Caki2 (cell line): ENCODE data around the gene NAALADL2. TPM values are rescaled to one million over a fixed set of nuclear protein-coding genes. Genes with fewer than 3 reads are reported as not detected.
"Not testable (repeated sequence)": the region's sequence is repeated elsewhere in the genome, so short reads cannot be mapped to it uniquely, and the experiment has no call there.

ENCODE experiments used
- DNase-seq: peaks from one replicate; pipeline ENCODE4 v3.0.0-alpha.2; 2015; ENCODE audit warnings: low read depth
- in situ Hi-C: cut with HindIII; loops from 2 replicates; pipeline ENCODE4 v1.10.0; 2016; ENCODE audit warnings: low sequenced_read_pairs, low pct_unique_long_range_greater_than_20kb, mixed read lengths
- total RNA-seq: library from RNA; depleted of rRNA; stranded (reverse); fragments of >200 nt; shearing (Covaris generic); gene quantifications from 2 replicates; pipeline ENCODE4 v1.2.3, GENCODE V29; 2014; ENCODE audit warnings: low replicate concordance

Gene NAALADL2
- total RNA-seq, 1 experiment from 2014 or later: 1.3 TPM

- in situ Hi-C loops: no loop called here
- no peak for DNase-seq
Observed at GRCh38 chr3:175094344-175094743, 235.2 kb downstream of the NAALADL2 start.

- in situ Hi-C loops: no loop called here
- DNase-seq: no peak
Observed at GRCh38 chr3:175098644-175099043, 239.5 kb downstream of the NAALADL2 start.

- in situ Hi-C loops: no loop called here
- no peak for DNase-seq
Observed at GRCh38 chr3:175102161-175102560, 243.0 kb downstream of the NAALADL2 start.

- DNase-seq: no peak
- in situ Hi-C loops: no loop called here
Observed at GRCh38 chr3:175103298-175103697, 244.2 kb downstream of the NAALADL2 start.

- no peak for DNase-seq
- in situ Hi-C loops: no loop called here
Observed at GRCh38 chr3:175105066-175105465, 245.9 kb downstream of the NAALADL2 start.

- in situ Hi-C loops: no loop called here
Observed at GRCh38 chr3:175107231-175107630, 248.1 kb downstream of the NAALADL2 start.

GRCh38 chr3:175107995-175108394 lies 248.9 kb downstream of the NAALADL2 start:
- no peak for DNase-seq
- in situ Hi-C loops: no loop called here

More at GRCh38 chr3:175107231-175107630, 248.1 kb downstream of the NAALADL2 start:
- no peak for DNase-seq

GRCh38 chr3:175108613-175109151 lies 249.5 kb downstream of the NAALADL2 start:
- DNase-seq: no peak
- in situ Hi-C loops: no loop called here

- DNase-seq: no peak
- in situ Hi-C loops: no loop called here
Observed at GRCh38 chr3:175111036-175111435, 251.9 kb downstream of the NAALADL2 start.

GRCh38 chr3:175118382-175118941 lies 259.3 kb downstream of the NAALADL2 start:
- in situ Hi-C loops: no loop called here
- DNase-seq: no peak

- DNase-seq: peak; percentile 12
- in situ Hi-C loops: no loop called here
Observed at GRCh38 chr3:175121225-175121624, 262.1 kb downstream of the NAALADL2 start.

- in situ Hi-C loops: no loop called here
- no peak for DNase-seq
Observed at GRCh38 chr3:175127075-175127662, 268.0 kb downstream of the NAALADL2 start.

GRCh38 chr3:175129126-175129525 lies 270.0 kb downstream of the NAALADL2 start:
- in situ Hi-C loops: no loop called here
- DNase-seq: no peak

- in situ Hi-C loops: no loop called here
Observed at GRCh38 chr3:175129571-175129970, 270.4 kb downstream of the NAALADL2 start.

GRCh38 chr3:175131866-175132265 lies 272.7 kb downstream of the NAALADL2 start:
- in situ Hi-C loops, DNase-seq: not testable (repeated sequence)

More at GRCh38 chr3:175129571-175129970, 270.4 kb downstream of the NAALADL2 start:
- DNase-seq: no peak

GRCh38 chr3:175132706-175133105 lies 273.6 kb downstream of the NAALADL2 start:
- in situ Hi-C loops, DNase-seq: not testable (repeated sequence)

GRCh38 chr3:175144368-175144767 lies 285.2 kb downstream of the NAALADL2 start:
- DNase-seq: no peak
- in situ Hi-C loops: no loop called here

GRCh38 chr3:175146258-175146657 lies 287.1 kb downstream of the NAALADL2 start:
- in situ Hi-C loops: no loop called here
- no peak for DNase-seq

GRCh38 chr3:175149675-175150074 lies 290.5 kb downstream of the NAALADL2 start:
- in situ Hi-C loops: no loop called here
- no peak for DNase-seq
